HG02970 (cell line): ENCODE data around the gene APBB3.
"Not testable (repeated sequence)": the region's sequence is repeated elsewhere in the genome, so short reads cannot be mapped to it uniquely, and the experiment has no call there.

Source experiments
- ATAC-seq: cut with Tn5 transposase; IDR thresholded peaks from one replicate; pipeline ENCODE4 v1.9.1; 2021; ENCODE audit warnings: mild to moderate bottlenecking, moderate library complexity, moderate number of reproducible peaks; ENCODE audit not compliant: unreplicated experiment, low FRiP score

APBB3 gene

DNA sequence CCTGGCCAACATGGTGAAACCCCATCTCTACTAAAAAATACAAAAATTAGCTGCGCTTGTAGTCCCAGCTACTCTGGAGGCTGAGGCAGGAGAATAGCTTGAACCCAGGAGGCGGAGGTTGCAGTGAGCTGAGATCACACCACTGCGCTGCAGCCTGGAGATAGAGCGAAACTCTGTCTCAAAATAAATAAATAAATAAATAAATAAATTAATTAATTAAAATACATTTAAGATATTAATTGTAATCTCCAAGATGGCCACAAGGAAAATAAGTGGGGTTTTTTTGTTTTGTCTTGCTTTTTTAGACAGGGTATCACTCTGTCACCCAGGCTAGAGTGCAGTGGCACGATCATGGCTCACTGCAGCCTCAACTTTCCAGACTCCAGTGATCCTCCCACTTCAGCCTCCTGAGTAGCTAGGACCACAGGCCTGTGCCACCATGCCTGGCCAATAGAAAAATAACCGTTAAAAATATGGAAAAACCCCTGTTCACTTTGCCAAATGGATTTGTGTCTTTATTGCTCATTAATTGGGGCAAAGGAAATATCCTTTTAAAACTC lies 14.9 kb upstream of the APBB3 start:
- ATAC-seq = not testable (repeated sequence)

DNA sequence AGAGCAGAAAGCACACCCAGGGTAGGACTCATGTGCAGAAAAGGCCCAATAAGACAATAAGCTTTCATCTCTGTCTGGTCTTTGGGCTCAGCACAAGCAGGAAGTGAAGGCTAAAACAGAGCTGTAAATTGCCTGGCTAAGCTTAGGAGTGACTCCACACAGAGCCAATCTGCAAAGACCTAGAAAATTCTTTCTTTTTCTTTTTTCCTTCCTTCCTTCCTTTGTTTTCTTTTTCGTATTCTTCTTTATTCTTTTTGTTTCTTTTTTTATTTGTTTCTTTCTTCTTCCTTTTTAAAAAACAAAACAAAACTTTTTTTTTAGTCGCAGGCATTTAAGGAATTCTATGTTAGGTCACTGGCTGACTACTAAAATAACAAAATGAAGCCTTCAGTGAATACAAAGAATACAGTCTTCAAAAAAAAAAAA lies 12.4 kb upstream of the APBB3 start:
- ATAC-seq = no peak

DNA sequence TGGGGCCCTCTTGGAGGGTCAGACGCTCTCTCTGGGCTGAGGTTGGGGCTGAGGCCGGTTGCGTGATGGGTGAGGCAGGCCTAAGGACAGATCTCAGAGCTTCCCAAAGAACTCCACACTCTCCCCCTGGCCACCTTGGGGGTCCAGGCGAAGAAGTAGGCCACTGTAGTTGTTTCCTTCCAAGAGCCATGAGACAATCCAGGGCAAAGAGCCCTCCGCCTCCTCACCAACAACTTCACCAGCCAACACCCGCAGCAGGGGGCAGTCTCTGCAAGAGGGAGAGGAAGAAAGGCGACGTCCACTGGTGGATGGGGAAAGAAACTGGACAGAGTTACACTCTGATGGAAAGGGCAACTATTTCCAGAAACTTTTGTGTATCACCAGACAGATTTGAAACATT lies 10.9 kb upstream of the APBB3 start:
- no peak for ATAC-seq

DNA sequence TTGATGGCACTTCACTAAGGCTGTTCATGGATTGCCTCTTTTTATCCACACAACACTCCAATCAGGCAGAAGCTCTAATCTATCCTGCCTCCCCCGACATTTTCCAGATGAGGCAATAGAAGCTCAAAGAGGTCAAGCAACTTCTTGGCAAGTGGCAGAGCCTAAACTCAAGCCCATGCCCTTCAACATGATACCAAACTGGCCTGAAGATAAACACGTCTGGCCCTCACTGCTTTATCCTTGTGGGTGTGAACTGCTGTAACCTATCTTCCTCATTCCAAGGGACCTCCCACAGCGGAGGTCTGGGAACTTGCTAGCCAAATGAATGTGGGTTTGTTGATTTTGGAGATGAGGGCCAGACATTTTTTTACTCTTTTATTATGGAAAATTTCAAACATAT lies 9.8 kb upstream of the APBB3 start:
- no peak for ATAC-seq

DNA sequence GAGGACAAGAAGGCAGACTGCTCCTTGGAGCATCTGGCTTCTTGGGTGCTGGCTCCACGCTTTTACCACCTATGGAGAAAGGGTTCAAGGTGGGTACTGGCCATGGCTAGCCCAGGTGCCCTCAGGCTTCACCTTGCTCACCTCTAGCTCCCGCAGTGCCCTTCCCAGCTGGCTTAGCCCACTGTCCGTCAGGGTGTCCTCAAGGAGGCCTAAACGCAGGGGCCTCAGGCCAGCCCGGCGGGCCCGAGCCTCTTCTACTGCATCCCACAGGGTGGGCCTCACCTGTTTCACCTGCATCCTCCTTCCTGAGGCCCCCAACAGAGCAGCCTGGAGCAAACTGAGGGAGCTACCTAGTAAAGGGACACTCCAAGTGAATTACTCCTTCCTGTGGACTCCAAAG lies 9.3 kb upstream of the APBB3 start:
- no peak for ATAC-seq

DNA sequence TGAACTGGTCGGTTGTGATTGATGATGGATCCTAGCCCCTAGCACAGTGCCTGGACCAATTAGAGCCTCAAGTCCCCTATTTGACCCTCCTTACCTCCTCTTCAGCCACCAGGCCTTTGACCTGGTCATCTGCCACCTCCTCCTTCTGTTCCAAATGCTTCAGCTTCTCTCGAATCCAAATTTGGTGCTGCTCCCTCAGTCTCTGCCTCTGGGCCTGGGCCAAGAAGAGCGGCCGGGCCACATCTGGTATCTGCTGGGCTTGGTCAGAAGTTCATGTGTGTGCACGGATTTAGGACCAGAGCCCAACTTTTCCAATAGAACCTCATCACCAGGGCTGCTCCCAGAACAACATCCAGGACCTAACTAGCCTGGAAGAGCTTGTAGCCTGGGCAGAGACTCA lies 6.7 kb upstream of the APBB3 start:
- no peak for ATAC-seq

DNA sequence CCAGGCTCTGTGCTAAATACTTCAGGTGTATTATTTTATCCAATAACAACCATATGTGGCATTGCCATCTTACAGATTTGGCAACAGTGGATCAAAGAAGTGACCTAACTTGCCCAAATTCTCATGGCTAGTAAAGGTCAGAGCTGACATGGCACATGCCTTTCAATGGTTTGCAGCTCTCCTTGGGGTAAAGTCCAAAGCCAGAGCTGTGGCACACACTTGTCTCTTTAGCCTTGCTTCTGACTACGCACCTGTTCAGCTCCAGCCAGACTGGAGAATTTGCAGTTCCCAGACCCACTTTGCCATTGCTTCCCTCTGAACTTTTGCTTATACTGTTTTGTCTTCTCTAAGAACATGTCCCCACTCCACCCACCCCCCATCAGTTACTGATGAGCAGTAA lies 6.1 kb upstream of the APBB3 start:
- no peak for ATAC-seq

DNA sequence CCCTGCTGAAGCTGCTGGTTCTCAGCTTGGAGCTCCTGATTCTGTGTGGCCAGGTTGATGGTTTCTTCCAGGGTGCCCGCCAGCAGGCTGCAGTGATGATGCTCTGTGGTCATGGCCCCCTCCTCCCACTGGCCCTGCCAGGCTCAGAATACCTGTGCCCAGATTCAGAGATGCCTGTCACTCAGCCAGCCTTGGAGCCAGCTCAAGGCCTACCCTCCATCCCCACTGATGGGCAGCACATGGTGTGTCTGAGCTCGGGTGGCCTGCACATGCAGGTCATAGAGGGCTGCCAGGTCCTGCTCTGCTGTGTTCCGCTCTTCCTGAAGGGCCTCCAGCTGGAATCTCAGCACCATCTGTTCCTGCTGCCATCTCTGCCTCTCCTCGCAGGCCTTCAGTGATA lies 5.7 kb upstream of the APBB3 start:
- no peak for ATAC-seq

DNA sequence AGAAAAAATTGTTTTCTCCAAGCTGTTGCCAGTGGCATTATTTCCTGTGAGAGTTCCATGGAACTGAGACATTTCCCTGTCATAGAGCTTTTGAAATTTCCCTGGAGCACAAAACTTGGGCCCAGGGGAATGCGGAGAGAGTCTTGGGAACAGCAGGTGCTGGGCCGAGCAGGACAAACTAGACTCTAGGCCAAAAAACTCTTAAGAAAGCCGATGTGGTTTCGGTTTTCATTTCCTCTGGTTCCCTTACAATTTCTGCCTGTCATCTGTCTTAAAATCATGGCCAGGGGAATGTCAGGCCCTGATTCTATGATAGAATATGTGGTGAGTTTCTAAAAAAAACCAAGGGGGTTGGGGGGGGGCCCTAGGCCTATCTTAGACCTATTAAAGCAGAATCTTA lies 4.8 kb upstream of the APBB3 start:
- no peak for ATAC-seq

DNA sequence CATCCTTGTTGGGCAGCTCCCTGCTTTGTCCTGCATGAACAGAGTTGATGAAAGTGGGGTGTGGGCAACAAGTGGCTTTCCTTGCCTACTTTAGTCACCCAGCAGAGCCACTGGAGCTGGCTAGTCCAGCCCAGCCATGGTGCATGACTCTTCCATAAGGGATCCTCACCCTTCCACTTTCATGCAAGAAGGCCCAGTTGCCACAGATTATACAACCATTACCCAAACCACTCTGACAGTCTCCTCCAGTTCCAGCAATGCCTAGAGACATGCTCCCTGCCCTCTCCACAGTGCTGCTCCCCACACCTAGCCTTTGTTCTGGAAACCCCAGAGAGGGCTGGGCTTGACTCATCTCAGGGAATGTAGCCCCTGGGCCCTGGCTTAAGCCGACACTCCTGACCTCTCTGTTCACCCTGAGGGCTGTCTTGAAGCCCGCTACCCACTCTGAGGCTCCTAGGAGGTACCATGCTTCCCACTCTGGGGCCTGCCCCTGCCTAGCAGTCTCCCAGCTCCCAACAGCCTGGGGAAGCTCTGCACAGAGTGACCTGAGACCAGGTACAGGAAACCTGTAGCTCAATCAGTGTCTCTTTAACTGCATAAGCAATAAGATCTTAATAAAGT lies 4.2 kb upstream of the APBB3 start:
- no peak for ATAC-seq

DNA sequence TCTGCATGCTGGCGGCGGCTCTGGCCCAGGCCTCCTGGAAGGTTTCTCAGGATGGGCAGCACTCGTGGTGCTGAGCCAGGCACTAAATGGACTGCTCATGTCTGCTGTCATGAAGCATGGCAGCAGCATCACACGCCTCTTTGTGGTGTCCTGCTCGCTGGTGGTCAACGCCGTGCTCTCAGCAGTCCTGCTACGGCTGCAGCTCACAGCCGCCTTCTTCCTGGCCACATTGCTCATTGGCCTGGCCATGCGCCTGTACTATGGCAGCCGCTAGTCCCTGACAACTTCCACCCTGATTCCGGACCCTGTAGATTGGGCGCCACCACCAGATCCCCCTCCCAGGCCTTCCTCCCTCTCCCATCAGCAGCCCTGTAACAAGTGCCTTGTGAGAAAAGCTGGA lies 3.5 kb upstream of the APBB3 start:
- ATAC-seq = no peak

DNA sequence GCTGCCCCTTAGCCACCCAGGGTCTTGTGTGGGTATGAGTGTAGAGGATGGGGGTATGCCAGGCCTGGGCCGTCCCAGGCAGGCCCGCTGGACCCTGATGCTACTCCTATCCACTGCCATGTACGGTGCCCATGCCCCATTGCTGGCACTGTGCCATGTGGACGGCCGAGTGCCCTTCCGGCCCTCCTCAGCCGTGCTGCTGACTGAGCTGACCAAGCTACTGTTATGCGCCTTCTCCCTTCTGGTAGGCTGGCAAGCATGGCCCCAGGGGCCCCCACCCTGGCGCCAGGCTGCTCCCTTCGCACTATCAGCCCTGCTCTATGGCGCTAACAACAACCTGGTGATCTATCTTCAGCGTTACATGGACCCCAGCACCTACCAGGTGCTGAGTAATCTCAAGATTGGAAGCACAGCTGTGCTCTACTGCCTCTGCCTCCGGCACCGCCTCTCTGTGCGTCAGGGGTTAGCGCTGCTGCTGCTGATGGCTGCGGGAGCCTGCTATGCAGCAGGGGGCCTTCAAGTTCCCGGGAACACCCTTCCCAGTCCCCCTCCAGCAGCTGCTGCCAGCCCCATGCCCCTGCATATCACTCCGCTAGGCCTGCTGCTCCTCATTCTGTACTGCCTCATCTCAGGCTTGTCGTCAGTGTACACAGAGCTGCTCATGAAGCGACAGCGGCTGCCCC lies 2.9 kb upstream of the APBB3 start:
- no peak for ATAC-seq

DNA sequence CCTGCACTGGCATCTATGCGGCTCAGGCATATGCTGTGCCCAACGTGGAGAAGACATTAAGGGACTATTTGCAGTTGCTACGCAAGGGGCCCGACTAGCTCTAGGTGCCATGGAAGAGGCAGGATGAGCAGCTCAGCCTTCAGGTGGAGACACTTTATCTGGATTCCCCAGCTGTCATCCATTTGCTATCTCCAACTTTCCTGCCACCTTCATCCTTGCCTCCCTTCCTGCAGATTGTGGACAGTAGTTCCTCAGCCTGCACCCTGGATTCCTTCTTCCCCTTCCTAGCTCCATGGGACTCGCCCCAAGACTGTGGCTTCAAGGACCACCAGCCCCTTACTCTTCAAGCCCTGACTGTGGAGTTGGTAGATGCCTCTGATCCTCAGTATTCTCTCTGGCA lies 2.3 kb upstream of the APBB3 start:
- ATAC-seq = no peak

DNA sequence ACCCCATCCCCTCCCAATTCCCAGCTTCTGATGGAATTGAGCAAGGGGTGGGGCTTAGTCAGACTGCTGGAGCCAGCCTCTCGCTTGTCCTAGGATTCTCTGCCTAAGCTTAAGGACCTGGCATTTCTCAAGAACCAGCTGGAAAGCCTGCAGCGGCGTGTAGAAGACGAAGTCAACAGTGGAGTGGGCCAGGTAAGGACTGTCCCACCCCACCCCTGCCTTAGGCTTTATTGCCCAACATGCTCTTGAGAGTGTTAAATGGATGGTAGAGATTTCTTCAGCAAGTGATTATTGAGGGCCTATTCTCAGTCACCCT lies 1.3 kb upstream of the APBB3 start:
- no peak for ATAC-seq

DNA sequence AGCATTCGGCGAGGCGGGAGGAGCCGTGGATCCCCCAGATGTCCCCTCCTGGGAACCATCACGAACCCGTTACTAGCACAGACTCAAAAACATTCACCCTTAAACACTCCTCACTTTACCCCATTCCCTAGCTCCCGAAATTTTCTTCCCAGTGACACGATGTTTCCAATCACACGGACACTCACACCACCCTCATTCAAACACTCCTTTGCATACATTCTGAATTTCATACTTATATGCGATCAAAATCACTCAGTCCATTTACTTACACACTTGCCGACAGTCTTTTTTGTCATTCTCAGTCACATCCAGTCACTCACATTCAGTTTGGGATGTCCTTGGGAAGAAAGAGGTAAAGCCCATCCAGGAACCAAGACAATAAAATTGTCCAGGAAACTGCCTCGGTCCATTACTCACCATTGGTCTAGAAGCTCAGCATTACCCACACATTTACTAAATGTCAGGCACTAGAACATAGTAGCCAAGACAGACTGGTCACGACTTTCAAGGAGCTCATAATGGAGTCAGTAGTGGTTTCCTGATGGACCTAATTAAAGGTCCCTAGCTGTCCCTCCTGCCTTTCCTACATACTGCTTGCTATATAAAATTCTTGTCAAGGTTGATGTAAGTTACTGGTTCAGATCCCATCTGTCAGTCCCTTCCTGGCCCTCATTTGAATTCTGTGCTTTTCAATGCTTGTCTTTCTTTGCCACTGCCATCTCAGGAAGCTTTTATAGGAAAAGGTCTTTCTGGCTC lies 804 bp upstream of the APBB3 start:
- no peak for ATAC-seq

DNA sequence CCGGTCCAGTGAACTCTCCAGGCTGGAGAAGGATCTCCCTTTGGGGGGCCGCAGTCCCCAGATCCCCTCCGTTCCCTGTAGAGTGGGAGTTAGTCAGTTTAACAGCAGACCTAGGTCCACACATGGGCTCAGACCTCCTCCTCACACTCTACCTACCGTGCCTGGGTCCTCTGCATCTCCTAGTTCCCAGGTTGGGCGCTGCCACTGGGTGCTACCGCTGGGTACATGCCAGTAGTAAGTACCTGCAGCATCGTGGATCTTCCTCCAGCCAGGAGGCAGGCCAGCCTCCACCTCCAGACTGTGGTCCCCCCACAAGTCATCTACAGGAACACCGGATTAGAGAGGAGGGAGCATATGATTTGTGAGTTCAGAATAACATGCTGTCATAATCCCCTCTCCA lies 802 bp downstream of the APBB3 start:
- no peak for ATAC-seq

DNA sequence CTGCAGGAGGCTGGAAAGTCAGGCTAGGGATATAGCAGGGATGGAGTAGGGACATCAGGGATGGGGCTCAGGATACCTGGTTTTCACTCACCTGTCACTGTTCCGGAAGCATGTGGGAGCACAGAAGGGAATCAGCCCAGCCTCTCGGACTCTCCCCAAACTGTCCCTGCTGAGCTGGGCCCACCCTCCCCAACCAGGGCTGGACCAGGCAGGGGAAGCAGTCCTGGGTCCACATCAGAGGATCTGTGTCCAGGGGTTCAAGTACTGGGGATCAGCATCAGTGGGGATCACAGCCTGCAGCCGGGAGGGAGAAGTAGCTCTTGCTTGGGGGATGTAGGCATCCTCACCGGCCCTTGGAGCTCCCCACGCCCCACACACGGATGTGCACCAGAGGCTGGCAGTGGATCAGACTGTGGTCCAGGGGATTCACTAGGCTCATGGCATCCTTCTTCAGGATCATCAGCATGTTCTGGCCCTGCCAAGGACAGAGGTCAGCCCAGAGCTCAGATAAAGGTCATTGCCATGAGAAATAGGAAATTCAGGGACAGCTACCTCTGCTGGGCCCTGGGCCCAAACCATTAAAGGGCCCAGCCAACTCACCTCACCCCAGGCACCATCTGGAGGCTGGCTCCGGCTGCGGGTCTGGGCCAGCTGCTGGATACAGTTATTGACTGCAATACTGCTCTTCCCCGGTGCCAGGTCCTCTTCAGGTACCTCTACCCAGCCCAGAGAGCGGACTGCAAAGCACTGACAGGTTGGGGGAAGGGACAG lies 2.5 kb downstream of the APBB3 start:
- no peak for ATAC-seq

DNA sequence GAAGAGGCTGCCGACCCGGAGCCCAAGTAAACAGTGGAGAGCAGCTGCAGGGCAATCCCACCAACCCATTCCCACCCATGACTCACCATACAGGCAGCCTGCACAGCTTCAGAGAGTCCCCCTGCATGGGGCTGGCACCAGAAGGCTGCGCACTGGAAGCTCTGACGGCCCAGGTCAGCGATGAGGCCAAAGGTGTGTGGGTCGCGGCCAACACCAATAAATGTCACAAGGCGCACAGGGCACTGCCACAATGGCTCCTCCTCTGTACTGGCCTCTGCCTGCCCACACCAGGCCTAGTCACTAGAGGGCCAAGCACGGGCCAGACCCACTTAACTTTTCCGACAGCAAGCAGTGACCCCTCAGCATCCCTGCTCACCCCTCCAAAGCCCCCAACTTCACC lies 4.2 kb downstream of the APBB3 start:
- no peak for ATAC-seq

DNA sequence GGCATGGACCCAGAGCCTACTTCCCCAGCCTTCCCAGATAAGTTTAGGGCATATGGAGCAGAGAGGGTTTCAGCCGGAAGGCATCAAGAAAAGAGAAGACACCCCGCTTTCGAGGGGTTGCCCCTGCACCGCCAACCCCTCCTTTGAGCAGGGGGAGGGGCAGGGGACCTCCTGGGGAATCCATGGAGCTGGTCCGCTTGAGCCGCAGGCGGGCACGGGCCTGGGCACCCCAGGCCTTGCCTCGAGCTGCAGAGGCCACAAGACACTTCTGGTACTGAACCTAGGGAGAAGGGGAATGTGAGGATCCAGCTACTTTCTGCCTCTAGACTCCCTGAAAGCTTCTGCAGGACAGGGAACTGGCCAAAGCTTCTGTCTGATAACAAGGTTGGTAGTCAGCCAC lies 5.9 kb downstream of the APBB3 start:
- no peak for ATAC-seq

DNA sequence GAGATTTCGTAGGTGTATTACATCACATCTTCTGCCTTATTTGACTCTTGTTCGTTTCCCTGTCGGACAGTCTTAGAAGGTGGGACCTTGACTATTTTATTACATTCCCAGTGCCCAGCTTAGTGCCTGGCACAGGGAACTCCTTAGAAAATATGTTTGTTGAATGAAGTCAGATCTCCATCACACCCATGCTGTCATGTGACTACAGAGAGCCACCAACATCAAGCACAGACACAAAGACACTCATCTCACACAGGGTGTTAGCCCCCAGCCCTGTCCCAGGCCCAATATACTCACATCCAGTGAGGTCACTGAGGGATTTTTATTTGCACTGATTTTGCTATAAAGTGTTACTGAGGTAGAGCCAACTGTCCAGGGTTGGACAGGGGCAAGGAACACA lies 6.4 kb downstream of the APBB3 start:
- ATAC-seq = no peak
